ENCODE results near the gene RBM10.

DNA sequence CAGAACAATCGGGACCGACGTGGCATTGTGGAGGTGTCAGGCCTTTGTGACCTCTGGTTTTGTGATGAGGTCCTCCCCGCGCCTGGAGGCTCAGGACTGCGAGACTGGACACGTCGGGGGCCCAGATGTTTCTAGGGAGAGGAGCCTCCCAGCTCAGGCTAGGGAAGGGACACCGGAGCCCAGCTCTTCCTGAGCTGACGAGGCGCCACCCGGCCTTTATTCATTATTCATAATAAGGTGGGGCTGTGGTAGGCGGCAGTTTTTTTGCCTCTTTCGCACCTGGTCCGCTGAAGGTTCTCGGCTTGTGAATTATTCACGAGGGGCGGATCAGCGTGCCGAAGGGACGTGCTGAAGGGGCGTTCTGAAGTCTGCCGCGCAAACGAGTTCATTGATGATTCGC lies 46.3 kb downstream of the RBM10 start:
- TF ChIP-seq CCAR2 (optimal IDR thresholded peaks at IDR 0.05; ENCODE audit: low read depth, low read length) (no peak), NFE2L2 (IDR thresholded peaks at IDR 0.05; ENCODE audit: low read length) (no peak), ZNF224 (CRISPR knock-in tag; IDR thresholded peaks at IDR 0.05) (no peak), CTCF (CRISPR knock-in tag; IDR thresholded peaks at IDR 0.05) (no peak)

Measured in HepG2 (cell line).